ENCODE measurements around the gene SLC22A23. TPM values are rescaled to one million over a fixed set of nuclear protein-coding genes. Genes with fewer than 3 reads are reported as not detected.
A peak's percentile ranks its signal among the peaks of the same experiment; 100 is the strongest.

Gene SLC22A23
- total RNA-seq, 1 donor = 18.1 TPM

DNA sequence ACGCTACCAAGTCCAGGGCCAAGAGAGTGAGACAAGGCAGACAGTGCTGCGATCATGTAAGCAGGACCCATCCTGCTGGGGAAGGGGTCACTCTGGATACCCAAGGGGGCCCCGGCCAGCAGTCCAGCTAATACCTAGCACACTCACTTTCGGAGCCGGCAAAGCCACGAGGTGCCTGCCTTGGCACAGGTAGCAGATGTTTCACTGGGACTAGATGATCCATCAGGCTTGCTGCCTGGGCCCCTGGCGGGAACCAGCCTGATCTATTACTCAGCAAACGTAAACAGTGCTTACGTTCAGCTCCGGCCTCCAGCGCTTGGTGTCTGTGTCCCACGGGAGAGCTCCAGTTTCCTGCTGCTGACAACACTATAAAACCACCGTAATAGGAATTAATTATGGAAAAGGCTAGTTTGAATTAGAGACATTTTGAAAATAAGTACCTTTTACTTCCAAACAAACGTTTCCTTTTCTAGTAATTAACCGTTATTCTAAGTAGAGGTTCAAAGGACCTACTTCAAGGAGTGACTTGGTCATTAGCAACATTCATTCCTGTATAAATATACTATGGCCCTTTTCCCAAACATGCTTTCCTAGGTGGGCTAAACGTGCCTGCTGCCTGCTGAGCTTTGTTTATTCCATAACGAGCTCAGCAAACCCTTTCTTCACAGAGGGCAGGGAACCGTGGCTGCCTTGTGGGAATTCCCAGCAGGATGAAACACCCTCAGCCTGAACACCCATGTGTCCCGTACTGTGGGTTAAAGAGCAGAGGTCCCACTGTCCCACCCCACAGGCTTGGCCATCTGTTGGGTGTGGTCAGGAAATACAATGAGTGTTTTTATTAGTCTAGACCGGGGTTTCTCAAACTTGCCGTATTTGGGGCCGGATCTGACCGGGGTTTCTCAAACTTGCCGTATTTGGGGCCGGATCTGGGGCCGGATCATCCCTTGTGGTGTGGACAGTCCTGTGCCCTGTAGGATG is 18.4 kb downstream of the SLC22A23 start:
- DNase-seq (ENCODE audit: insufficient read length, low spot score, missing footprints) = peak; percentile 92
- Histone ChIP-seq H3K9me3 (ENCODE audit: low read depth, low read length) (no peaks in the 10 kb centered on the region), H3K79me2 (ENCODE audit: insufficient read depth, low read length) (peaks cover 24% of the 10 kb centered on the region), H2AFZ (ENCODE audit: low read length) (peak overlapping the region; percentile 52), H3K4me3 (ENCODE audit: insufficient read depth, low read length) (peak overlapping the region; percentile 9), H3K4me1 (ENCODE audit: insufficient read depth, low read length) (peaks cover 28% of the 10 kb centered on the region), H4K20me1 (ENCODE audit: insufficient read depth, low read length) (peaks cover 7% of the 10 kb centered on the region), H3K27ac (ENCODE audit: low read depth, low read length) (peak overlapping the region; percentile 81), H3K27me3 (ENCODE audit: insufficient read depth, low read length) (no peaks in the 10 kb centered on the region), H3K4me2 (ENCODE audit: insufficient read depth, low read length) (peak overlapping the region; percentile 57), H3K36me3 (ENCODE audit: insufficient read depth, low read length) (no peaks in the 10 kb centered on the region)
- TF ChIP-seq, protein P1, sequence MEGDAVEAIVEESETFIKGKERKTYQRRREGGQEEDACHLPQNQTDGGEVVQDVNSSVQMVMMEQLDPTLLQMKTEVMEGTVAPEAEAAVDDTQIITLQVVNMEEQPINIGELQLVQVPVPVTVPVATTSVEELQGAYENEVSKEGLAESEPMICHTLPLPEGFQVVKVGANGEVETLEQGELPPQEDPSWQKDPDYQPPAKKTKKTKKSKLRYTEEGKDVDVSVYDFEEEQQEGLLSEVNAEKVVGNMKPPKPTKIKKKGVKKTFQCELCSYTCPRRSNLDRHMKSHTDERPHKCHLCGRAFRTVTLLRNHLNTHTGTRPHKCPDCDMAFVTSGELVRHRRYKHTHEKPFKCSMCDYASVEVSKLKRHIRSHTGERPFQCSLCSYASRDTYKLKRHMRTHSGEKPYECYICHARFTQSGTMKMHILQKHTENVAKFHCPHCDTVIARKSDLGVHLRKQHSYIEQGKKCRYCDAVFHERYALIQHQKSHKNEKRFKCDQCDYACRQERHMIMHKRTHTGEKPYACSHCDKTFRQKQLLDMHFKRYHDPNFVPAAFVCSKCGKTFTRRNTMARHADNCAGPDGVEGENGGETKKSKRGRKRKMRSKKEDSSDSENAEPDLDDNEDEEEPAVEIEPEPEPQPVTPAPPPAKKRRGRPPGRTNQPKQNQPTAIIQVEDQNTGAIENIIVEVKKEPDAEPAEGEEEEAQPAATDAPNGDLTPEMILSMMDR (IDR thresholded peaks at IDR 0.05; ENCODE audit: extremely low read depth, low read depth, low read length) = no peak

DNA sequence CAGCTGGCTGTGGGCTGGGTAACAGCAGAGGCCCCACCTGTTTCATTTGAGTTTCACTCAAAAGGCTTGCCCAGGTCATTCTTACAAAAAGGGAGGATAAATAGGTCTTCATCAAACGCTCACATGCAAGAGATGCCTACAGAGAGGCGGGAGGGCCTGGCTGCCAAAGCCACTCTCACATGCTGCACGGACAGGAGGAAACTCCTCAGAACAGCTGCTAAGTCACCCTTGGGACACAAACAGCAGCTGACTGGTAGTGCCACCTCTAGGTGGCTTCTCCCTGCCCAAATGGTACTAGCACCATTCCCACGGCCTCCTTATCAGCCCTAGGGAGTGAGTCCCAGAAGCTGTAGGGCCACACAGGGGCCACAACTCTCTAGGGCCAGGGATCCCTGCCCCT is 23.8 kb downstream of the SLC22A23 start:
- Histone ChIP-seq H3K36me3 (ENCODE audit: insufficient read depth, low read length) (no peaks in the 10 kb centered on the region), H3K27me3 (ENCODE audit: insufficient read depth, low read length) (no peaks in the 10 kb centered on the region), H3K27ac (ENCODE audit: low read depth, low read length) (no peak overlapping the region), H3K9me3 (ENCODE audit: low read depth, low read length) (no peaks in the 10 kb centered on the region), H3K4me3 (ENCODE audit: insufficient read depth, low read length) (no peak overlapping the region), H4K20me1 (ENCODE audit: insufficient read depth, low read length) (peaks cover 3% of the 10 kb centered on the region), H3K4me1 (ENCODE audit: insufficient read depth, low read length) (peaks cover 3% of the 10 kb centered on the region), H3K79me2 (ENCODE audit: insufficient read depth, low read length) (peaks cover 7% of the 10 kb centered on the region), H3K4me2 (ENCODE audit: insufficient read depth, low read length) (no peak overlapping the region), H2AFZ (ENCODE audit: low read length) (no peak overlapping the region)
- TF ChIP-seq, protein P1 (IDR thresholded peaks at IDR 0.05; ENCODE audit: extremely low read depth, low read depth, low read length) = no peak
- DNase-seq (ENCODE audit: insufficient read length, low spot score, missing footprints) = no peak

- Histone ChIP-seq H2AFZ (ENCODE audit: low read length) (no peak overlapping the region), H3K4me1 (ENCODE audit: insufficient read depth, low read length) (peaks cover 7% of the 10 kb centered on the region), H3K4me2 (ENCODE audit: insufficient read depth, low read length) (no peak overlapping the region), H4K20me1 (ENCODE audit: insufficient read depth, low read length) (no peaks in the 10 kb centered on the region), H3K9me3 (ENCODE audit: low read depth, low read length) (no peaks in the 10 kb centered on the region), H3K79me2 (ENCODE audit: insufficient read depth, low read length) (peaks cover 7% of the 10 kb centered on the region), H3K4me3 (ENCODE audit: insufficient read depth, low read length) (no peak overlapping the region), H3K27me3 (ENCODE audit: insufficient read depth, low read length) (no peaks in the 10 kb centered on the region), H3K27ac (ENCODE audit: low read depth, low read length) (no peak overlapping the region), H3K36me3 (ENCODE audit: insufficient read depth, low read length) (no peaks in the 10 kb centered on the region)
- TF ChIP-seq, protein P1 (IDR thresholded peaks at IDR 0.05; ENCODE audit: extremely low read depth, low read depth, low read length) = no peak
- no peak for DNase-seq (ENCODE audit: insufficient read length, low spot score, missing footprints)
Observed at GRCh38 chr6:3432416-3432815, 24.4 kb downstream of the SLC22A23 start.

DNA sequence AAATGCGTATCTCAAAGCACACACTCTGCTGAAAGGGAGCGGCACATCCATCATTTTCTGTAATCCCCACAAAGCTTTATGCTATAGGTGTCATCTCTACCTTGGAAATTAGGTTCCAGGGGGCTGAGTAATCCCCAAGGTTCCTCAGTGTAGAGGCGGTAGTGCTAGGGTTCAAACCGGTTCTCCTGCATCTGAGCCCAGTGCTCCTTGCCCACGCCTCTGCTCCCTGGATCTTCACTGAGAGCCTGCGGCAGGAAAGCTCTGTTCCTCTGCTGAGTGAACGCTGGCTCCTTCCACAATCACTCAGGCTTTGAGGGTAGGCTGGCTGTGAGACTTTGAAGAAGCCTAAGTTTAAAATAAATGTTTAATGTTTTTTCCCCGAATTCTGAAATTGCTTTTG is 24.9 kb downstream of the SLC22A23 start:
- H3K4me2 ChIP-seq (ENCODE audit: insufficient read depth, low read length) = no peak overlapping the region
- H4K20me1 ChIP-seq (ENCODE audit: insufficient read depth, low read length) = no peaks in the 10 kb centered on the region
- TF ChIP-seq, protein P1 (IDR thresholded peaks at IDR 0.05; ENCODE audit: extremely low read depth, low read depth, low read length) = no peak
- no peaks in the 10 kb centered on the region for H3K27me3 ChIP-seq (ENCODE audit: insufficient read depth, low read length)
- H3K4me1 ChIP-seq (ENCODE audit: insufficient read depth, low read length) = peaks cover 11% of the 10 kb centered on the region
- H2AFZ ChIP-seq (ENCODE audit: low read length) = no peak overlapping the region
- peaks cover 7% of the 10 kb centered on the region for H3K79me2 ChIP-seq (ENCODE audit: insufficient read depth, low read length)
- H3K27ac ChIP-seq (ENCODE audit: low read depth, low read length) = no peak overlapping the region
- DNase-seq (ENCODE audit: insufficient read length, low spot score, missing footprints) = no peak
- no peak overlapping the region for H3K4me3 ChIP-seq (ENCODE audit: insufficient read depth, low read length)
- H3K36me3 ChIP-seq (ENCODE audit: insufficient read depth, low read length) = no peaks in the 10 kb centered on the region
- no peaks in the 10 kb centered on the region for H3K9me3 ChIP-seq (ENCODE audit: low read depth, low read length)

Data from osteoblast (primary cell).